ENCODE data around the gene UTP14A.

GRCh38 chrX:129945131-129945530 is 39.2 kb downstream of the UTP14A start:
- TF ChIP-seq CTCF (conservative IDR thresholded peaks at IDR 0.05) (no peak), ZFX (IDR thresholded peaks at IDR 0.05) (no peak)

Data from C4-2B (cell line).